ENCODE results near the gene GDF9.

DNA sequence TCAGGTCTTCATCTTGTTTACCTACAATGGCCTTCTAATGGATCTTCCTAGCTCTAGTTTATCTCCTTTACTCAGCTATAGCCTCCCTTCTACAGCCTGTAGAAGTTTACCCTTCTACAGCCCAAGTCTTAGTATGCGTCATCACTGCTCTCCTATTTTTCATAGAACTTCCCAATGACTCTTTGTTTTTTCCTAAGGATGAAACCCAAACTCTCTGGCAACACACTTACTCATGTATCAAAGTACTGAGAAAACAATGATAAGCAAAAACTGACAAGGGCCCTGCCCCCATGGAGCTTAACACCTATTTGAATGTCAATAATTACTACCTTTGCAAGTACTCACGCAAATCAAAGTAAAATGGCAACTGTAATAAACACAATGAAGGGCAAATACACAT lies 40.9 kb upstream of the GDF9 start:
- TF ChIP-seq, protein P1, sequence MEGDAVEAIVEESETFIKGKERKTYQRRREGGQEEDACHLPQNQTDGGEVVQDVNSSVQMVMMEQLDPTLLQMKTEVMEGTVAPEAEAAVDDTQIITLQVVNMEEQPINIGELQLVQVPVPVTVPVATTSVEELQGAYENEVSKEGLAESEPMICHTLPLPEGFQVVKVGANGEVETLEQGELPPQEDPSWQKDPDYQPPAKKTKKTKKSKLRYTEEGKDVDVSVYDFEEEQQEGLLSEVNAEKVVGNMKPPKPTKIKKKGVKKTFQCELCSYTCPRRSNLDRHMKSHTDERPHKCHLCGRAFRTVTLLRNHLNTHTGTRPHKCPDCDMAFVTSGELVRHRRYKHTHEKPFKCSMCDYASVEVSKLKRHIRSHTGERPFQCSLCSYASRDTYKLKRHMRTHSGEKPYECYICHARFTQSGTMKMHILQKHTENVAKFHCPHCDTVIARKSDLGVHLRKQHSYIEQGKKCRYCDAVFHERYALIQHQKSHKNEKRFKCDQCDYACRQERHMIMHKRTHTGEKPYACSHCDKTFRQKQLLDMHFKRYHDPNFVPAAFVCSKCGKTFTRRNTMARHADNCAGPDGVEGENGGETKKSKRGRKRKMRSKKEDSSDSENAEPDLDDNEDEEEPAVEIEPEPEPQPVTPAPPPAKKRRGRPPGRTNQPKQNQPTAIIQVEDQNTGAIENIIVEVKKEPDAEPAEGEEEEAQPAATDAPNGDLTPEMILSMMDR (IDR thresholded peaks at IDR 0.05 in 8 of 11, conservative IDR thresholded peaks at IDR 0.05 in 3 of 11) = no peak
- no peak for TF ChIP-seq POLR2AphosphoS5 (IDR thresholded peaks at IDR 0.05)
- TF ChIP-seq POLR2A (IDR thresholded peaks at IDR 0.05) = no peak
